Lung microvascular endothelial cell (primary cell): ENCODE measurements around the gene DDA1. TPM values are rescaled to one million over a fixed set of nuclear protein-coding genes. Genes with fewer than 3 reads are reported as not detected.

ENCODE experiments used
- DNase-seq, 2 donors: peaks; one replicate each; pipeline versions ENCODE4 v3.0.0 to v3.0.0-alpha.2; 2010; ENCODE audit warnings: low read depth in 2 of 2
- total RNA-seq: library from RNA; depleted of rRNA; stranded (reverse); fragments of >200 nt; gene quantifications from 2 replicates; pipeline ENCODE4 v1.2.1, GENCODE V29; 2014

The DDA1 gene
- total RNA-seq, 1 donor from 2014 or later, result 20.0 TPM

DNA sequence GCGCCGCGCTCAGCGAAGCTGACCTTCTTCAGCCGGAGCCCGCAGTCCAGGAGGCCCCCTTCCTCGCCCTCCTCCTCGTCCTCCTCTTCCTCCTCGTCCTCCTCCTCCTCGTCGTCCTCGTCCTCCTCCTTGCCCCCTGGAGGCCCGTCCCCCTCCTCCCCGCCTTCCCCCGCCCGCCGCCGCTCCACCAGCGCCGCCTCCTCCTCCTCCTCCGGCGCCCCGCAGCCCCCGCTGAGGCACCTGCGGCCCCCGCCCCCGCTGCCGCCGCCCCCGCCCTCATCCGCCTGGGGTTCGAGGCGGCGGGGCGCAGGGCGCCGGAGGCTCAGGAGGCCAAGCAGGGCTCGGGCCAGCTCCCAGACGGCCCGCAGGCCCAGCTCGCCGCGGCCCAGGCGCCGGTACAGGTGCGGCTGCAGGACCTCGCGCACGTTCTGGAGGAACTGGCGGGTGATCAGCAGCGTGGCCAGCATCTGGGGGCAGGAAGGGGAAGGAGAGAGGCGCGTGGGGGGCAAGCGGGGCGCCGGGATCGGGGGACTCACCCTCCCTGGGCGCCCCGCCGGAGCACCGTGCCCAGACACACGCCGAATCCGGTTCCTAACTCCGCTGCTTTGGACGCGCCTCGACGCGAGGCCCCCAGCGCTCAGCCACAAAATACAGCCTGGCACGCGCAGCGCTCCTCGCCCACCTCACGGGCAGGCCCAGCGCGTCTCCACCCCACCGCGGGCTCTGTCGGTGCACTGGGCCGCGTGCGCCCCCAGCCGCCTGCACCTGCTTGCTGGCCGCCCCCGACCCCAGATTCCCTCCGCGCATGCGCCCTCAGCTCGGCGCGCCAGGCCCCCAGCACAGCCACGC lies 19.4 kb downstream of the DDA1 start:
- DNase-seq, result no peak

DNA sequence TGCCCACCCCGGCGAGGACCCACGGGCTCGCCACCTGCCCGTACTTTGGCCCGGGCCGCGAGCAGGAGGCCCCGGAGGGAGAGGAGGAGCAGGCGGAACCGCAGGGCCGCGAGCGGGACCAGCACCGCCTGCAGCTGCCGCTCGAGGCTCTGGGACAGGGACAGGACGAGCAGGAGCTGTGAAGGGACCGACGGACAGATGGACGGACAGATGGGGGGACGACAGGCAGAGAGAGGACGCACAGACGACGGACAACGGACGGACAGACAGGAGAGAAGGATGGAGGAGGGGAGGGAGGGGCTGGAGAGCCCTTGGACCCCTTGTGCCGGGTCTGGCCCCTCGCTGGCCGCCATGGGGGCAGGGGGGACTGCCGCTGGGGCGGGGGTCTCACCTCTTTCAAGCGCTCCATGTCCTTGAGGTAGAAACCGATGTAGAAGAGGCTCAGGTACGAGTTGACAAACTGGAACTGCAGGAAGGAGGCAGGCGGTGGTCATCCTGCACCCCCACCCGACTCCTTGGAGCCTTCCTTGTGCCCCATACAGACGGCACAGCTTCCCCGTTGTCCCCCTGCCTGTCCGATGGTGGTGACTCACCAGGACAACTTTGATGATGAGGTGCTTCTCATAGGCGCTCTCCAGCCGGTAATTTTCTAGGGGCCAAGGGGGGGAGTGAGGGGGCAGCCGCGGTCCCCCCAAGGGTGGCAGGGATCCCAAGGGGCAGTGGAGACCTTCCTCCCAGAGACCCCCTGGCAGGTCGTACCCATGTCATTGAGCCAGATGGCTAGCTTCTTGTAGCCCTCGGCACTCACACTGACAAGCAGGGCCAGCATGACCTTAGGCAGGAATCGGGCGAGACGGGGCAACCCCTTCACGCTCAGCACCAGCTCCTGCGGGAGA lies 20.3 kb downstream of the DDA1 start:
- DNase-seq, result no peak

- DNase-seq, result no peak
Observed at GRCh38 chr19:17330262-17331044, 21.1 kb downstream of the DDA1 start.

DNA sequence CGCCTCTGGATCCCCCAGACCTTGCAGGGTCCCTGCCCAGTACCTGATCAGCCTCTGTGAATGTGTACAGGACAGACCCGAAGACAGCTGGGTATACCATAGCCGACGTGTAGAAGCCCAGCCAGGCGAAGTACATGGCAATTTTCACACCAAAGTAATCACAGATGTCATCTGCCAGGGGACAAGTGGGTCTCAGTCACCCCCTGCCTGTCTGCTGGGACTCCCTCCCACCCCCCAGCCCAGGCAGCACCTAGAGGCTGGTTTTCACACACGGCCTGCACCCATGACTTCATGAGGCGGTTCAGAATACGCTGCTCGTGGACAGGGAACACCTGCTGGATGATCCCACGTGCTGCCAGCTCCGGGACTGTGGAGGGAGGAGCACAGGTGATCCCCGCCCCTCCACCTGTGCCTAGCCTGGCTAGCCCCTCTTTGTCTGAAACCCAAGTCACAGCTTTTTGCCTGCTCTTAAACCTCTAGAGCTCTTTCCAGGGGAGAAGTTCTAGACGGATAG lies 21.7 kb downstream of the DDA1 start:
- DNase-seq, result no peak

GRCh38 chr19:17332360-17332676 lies 23.0 kb downstream of the DDA1 start:
- DNase-seq, result no peak

DNA sequence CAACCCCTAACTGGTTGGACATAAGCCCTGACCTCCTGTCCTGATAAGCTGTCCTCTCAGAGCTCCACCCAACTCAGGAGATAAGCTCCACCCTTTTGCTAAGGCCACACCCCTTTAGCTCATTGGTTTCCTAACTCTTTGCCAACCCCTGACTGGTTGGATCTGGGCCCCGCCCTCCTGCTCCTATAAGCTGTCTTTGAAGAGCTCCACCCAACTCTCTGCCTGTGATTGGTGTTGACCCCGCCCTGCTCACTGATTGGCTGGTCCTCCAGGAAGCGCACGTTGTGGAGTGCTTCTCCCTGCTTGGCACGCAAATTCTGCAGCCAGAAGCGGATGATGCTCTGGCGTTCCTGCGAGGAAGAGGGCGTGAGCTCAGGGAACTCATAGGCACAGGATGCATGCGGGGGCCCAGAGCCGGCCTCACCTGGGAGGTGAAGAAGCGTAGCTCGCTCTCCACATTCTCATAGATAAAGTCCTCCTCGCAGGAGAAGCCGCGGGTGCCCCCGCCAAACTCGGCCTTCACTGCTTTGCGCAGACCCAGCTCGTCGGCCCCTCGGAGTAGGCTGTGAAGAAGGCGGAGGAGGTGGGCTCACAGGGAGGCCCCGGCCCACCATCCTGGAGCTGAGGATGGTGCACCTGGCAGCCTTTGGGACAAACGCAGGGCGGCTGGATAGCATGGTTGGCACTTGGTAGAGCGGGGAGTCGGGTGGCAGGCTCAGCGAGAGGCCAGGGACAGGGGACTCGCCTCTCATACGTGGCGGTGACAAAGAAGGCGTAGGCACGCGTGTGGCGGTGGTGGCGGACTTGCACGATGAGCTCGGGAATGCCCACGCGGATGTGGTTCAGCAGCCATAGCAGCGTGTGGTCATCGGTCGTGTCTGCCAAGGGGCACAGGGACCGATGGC lies 23.6 kb downstream of the DDA1 start:
- peak; percentile 50 to 60 for DNase-seq

DNA sequence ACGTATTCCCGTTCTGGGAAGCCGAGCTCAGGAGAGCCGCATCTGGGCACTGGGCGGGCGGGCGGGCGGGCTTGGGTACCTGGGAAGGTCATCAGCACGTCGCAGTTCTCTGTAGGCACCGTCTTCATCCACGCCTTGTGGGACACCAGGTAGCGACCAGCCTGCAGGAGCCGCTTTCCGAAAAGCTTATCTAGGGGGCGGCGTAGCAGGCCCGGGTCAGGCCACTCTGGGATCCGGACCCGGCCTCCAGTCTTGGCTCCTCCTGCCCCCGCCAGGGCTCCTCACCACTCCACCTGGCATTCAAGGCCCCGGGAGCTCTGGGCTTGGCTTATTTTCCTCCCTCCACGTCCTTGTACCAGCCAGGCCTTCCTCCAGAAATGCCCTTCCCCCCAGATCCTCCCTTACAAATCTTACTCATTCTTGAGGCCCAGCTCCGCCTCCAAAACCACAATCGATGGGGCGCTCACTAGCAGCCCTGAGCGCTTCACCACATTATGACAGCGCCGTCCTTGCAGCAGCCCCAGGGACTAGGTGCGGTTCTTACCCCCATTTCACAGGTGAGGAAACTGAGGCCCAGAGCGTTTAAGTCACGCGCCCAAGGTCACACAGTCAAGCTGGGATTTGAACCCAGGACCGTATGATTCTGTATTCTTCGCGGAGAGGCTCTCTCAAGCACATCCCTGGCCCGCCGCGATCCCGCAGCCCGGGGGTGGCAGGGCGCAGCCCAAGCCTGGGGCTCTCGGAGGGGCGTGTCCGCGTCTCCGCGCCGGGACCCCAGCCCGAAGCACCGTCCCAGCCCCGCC lies 24.4 kb downstream of the DDA1 start:
- peak in 1 of 2 donors; percentile 44 for DNase-seq

DNA sequence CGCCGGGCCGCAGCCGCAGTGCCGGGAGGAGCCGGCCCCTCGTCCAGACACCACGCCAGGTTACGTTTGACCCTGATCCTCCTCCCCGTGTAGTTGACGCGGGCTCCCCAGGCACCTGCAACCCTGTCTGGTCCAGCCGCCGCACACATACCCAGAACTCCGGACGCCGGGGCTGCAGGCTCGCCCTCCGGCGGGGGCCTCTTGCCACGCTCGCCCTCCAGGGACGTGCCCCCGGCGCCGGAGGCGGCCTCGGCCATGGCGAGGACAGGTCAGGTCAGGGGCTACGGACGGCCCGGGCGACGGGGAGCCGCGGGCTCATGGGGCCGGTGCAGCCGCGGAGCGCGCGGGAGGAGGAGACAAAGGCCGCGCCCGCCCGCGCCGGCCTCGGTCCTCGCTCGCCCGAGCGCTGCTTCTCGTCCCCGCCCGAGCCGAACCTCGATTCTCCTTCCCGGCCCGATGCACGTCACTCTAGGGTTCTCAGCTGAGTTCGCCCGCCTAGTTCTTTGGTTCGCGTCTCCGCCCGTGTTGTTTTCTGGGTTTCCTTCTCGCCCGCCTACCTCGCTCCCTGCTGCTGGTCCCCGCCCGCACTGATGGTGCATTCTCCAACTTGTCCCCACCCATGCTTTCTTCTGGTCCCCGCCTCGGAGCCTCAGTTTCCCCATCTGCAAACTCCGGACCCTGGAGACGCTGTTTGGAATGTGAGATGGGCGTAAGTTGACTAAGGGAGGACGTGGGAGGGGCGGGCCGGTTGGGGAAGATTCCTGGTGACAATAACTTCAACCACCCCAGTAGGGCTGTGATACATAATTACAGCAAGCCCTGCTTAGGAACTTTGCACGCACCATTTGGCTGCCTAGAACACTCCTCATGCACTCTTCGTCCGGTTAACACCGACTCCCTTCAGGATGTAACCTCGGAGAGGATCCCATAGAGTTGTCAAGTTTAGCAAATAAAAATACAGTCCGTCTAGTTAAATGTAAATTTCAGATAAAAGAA lies 25.3 kb downstream of the DDA1 start, which contains the start of gene ANO8:
Gene ANO8 (minus strand): TSS at position 442 of the 996 bp plus-strand sequence. CDS start 185 bp downstream, at position 257.
- peak; percentile 99 for DNase-seq

DNA sequence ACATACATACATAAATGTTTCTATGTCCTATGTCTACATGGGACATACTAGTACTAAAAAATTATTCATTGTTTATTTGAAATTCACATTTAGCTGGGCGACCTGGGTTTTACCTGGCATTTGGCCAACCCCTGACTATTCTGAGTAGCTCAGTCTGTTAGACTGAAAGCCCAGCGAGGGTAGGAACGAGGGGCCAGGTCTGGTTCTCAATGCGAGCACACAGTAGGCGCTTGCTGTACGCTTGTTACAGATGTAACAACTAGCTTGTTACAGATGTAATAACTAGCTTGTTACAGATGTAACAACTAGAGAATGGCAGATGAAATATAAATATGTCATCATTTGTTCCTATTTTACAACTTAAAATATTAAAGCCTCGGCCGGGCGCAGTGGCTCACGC lies 26.2 kb downstream of the DDA1 start:
- no peak for DNase-seq

GRCh38 chr19:17336872-17337674 lies 27.7 kb downstream of the DDA1 start, which contains the start of gene GTPBP3:
Gene GTPBP3, plus strand, starts transcription at chr19:17337553. Its CDS starts 59 bp downstream, at chr19:17337612.
- peak; percentile 98 to 99 for DNase-seq

DNA sequence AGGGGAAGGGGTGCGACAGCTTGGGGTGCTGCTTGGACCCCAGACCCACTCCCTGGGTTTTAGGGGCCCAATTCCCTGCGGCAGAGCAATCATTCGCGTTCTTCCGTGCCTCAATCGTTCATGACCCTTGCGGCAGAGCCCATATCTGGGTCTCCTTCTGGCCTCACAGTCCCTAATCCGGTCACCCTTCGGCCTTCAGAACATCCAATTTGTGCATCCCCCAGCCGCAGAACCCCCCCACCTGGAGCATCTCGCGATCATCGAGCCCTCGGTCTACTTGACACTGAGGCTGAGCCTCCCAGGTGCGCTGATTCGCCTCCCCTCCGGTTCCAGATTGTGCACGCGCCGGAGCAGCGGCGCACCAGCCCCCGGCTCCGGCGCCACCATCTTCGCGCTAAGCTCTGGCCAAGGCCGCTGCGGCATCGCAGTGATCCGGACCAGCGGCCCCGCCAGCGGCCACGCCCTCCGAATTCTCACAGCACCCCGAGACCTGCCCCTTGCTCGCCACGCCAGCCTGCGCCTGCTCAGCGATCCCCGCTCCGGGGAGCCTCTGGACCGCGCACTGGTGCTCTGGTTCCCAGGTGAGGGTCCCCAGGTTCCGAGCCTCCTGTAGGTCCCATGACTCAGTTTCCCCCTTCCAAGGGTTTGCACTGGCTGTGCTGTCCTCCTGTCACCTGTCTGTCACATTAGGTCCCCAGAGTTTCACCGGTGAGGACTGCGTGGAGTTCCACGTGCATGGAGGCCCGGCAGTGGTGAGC lies 28.5 kb downstream of the DDA1 start:
- DNase-seq, result no peak

DNA sequence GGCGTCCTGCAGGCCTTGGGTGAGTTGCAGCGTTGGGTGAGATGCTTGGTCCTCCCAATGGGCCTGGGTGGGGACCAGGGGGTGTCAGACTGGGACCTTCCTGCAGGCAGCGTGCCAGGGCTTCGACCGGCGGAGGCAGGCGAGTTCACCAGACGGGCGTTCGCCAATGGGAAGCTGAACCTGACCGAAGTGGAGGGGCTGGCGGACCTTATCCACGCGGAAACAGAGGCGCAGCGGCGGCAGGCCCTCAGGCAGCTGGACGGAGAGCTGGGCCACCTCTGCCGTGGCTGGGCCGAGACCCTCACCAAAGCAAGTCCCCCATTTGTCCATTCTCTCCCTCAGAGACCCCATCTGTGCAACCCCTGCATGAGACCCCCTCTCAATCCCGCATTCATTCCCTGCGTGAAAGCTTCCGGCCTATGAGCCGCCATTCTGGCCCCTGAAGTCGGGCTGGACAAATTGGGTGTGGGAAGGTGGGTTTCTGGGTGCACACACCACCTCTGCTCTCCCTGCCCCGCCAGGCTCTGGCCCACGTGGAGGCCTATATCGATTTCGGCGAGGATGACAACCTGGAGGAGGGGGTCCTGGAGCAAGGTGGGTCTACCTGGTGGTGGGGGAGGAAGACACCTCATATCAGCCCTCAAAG lies 29.2 kb downstream of the DDA1 start:
- DNase-seq, result no peak

- no peak for DNase-seq
Observed at GRCh38 chr19:17339088-17339741, 29.9 kb downstream of the DDA1 start.

- no peak for DNase-seq
Observed at GRCh38 chr19:17340302-17340870, 31.0 kb downstream of the DDA1 start.

GRCh38 chr19:17340871-17341357 lies 31.6 kb downstream of the DDA1 start:
- DNase-seq, result no peak
